BJ (cell line): Measurements from ENCODE around the gene ANKRD44. TPM values are rescaled to one million over a fixed set of nuclear protein-coding genes. Genes with fewer than 3 reads are reported as not detected.

ENCODE experiments used
- CTCF ChIA-PET: fragments of 350-600 bp; formaldehyde crosslinking; extraction: SDS; loops from one replicate; lab custom pipeline; 2021; ENCODE audit warnings: antibody characterized with exemption, inconsistent platforms; lab: Yijun Ruan, JAX
- POLR2A ChIA-PET: fragments of 300-600 bp; sonication (Branson Sonifier 250); formaldehyde crosslinking; extraction: SDS; loops from one replicate; lab custom pipeline; 2021; ENCODE audit warnings: antibody characterized with exemption; lab: Charles Lee
- DNase-seq: peaks from one replicate; pipeline ENCODE4 v3.0.0-alpha.2; 2011; ENCODE audit warnings: low read depth
- H3K27me3 ChIP-seq: 2 replicates; pipeline ENCODE4 v1.6.0; 2011; ENCODE audit warnings: low read length; ENCODE audit not compliant: control insufficient read depth, insufficient read depth
- H3K36me3 ChIP-seq: 2 replicates; pipeline ENCODE4 v1.5.1; 2011; ENCODE audit warnings: low read length; ENCODE audit not compliant: control insufficient read depth, insufficient read depth
- H3K4me3 ChIP-seq: 2 replicates; pipeline ENCODE4 v1.5.1; 2011; ENCODE audit warnings: low read depth, mild to moderate bottlenecking, control low read depth, low read length
- polyA plus RNA-seq: library from polyadenylated mRNA; depleted of rRNA; stranded (reverse); fragments of >200 nt; gene quantifications from 2 replicates; pipeline ENCODE4 v1.2.3, GENCODE V29; 2011
- TF ChIP-seq, protein P1 (sequence below): IDR thresholded peaks from 2 replicates; pipeline ENCODE4 v1.5.1; 2011; ENCODE audit warnings: low read depth, mild to moderate bottlenecking, control low read depth, inconsistent platforms, low read length, moderate library complexity; ENCODE audit not compliant: insufficient read depth

The ANKRD44 gene
- polyA plus RNA-seq, 1 experiment: 12.4 TPM

DNA sequence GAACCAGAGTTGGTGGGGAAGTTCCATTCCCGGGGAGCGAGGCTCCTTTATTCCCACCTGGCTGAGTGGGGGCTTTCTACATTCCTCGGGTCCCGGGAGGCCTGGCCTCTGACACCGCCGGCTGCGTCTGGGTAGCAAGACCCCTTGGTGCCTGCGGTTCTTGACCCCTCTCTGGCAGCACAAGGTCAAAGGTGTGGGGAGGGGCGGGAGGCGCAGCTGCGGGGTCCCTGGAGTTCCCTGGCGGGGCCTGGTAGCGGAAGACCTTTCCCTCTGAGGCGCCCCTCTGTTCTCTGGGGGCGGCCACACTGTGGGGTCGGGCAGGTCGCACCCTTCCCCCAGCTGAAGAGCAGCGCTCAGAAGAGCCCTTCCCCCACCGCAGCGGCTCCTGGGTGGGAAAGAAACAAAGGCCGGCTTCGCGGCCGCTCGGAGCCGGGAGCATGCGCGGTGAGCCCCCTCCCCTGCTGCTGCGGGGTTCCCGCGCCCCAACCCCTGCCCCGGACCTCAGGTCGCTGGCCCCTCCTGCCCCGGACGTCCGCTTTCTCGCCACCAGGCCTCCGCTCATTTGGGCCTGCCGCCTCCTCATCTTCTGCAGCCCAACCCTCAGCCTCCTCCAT lies 146.3 kb downstream of the ANKRD44 start:
- CTCF ChIA-PET: interaction anchor here (0.6 kb wide), 1 partner anchor 221 kb away, joined by 3 read pairs; no protein-coding TSS in a partner anchor
- TF ChIP-seq, protein P1, sequence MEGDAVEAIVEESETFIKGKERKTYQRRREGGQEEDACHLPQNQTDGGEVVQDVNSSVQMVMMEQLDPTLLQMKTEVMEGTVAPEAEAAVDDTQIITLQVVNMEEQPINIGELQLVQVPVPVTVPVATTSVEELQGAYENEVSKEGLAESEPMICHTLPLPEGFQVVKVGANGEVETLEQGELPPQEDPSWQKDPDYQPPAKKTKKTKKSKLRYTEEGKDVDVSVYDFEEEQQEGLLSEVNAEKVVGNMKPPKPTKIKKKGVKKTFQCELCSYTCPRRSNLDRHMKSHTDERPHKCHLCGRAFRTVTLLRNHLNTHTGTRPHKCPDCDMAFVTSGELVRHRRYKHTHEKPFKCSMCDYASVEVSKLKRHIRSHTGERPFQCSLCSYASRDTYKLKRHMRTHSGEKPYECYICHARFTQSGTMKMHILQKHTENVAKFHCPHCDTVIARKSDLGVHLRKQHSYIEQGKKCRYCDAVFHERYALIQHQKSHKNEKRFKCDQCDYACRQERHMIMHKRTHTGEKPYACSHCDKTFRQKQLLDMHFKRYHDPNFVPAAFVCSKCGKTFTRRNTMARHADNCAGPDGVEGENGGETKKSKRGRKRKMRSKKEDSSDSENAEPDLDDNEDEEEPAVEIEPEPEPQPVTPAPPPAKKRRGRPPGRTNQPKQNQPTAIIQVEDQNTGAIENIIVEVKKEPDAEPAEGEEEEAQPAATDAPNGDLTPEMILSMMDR: no peak
- no peaks in the 10 kb centered on the region for H3K36me3 ChIP-seq
- no peak overlapping the region; the same call in 1 of the 2 replicates for H3K4me3 ChIP-seq
- POLR2A ChIA-PET: no interaction called here
- no peaks in the 10 kb centered on the region for H3K27me3 ChIP-seq
- no peak for DNase-seq

DNA sequence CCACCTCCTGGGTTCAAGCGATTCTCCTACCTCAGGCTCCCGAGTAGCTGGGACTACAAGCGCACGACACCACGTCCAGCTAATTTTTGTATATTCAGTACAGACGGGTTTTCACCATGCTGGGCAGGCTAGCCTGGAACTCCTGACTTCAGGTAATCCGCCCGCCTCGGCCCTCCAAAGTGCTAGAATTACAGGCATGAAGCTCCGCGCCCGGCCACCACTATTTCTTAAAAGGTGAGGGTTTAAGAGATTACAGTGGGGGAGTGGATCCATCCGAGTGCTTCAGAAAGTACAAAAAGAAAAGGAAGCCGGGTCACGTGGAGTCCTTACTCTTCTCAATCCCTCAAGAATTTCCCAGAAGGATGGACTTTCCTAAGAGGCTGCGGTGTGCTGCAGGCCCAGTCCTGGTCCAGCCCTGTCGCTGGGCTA lies 146.9 kb downstream of the ANKRD44 start:
- ChIA-PET CTCF (interaction anchor here (0.6 kb wide), 1 partner anchor 222 kb away, joined by 3 read pairs; no protein-coding TSS in a partner anchor), POLR2A (no interaction called here)
- TF ChIP-seq, protein P1: no peak
- H3K36me3 ChIP-seq: no peaks in the 10 kb centered on the region
- H3K4me3 ChIP-seq: no peak overlapping the region
- H3K27me3 ChIP-seq: no peaks in the 10 kb centered on the region
- DNase-seq: no peak

DNA sequence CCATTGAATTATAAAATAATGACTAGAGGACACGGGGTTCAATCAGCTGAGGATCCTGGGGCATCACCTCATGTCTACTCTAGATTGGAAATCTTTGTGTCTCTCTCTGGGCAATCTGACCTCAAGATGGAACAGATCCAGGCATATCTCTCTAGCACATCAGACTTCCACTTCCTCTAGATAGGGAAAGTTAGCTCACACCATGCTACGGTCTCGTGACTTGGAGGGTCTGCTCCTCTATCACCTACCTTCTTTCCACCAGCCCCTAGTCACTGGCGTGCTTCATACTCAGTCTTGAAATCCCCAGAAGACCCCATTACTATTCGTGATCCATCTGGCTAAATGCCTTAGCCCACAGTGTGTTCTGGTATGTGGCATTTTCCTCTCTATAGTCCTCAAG lies 148.8 kb downstream of the ANKRD44 start:
- TF ChIP-seq, protein P1: no peak
- CTCF ChIA-PET: interaction anchor here (0.8 to 1.4 kb wide), 2 partner anchors 11 to 29 kb away, joined by 3 read pairs; no protein-coding TSS in a partner anchor
- POLR2A ChIA-PET: no interaction called here
- Histone ChIP-seq H3K36me3 (no peaks in the 10 kb centered on the region), H3K4me3 (no peak overlapping the region), H3K27me3 (no peaks in the 10 kb centered on the region)
- DNase-seq: no peak

DNA sequence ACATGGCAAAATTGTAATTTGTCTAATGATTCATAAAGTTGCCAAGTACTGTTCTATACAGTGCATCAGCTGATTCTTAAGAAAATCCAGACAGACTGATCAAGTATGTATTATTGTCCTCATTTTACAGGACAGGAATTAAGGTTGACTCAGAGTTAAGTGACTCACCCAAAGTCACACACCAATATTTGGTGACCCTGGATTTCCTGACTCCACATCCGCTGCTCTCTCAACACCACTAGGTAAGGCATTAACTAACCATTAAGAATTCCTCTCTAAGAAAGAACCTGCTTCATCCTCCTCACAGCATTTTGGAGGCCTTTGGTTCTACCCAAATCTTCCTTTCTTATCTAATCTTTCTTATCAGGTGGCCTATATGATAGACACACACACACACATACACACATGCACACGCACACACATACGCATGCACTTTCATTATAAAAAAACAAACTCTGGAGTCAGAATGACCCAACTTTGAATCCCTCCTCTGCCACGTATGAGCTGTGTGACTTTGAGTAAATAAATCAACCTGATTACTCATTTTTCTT lies 150.8 kb downstream of the ANKRD44 start:
- ChIA-PET POLR2A (no interaction called here), CTCF (interaction anchor here (1.5 to 3.0 kb wide), 2 partner anchors 9 to 11 kb away, joined by 3 to 23 read pairs; no protein-coding TSS in a partner anchor)
- H3K27me3 ChIP-seq: no peaks in the 10 kb centered on the region
- DNase-seq: no peak
- H3K4me3 ChIP-seq: no peak overlapping the region
- H3K36me3 ChIP-seq: no peaks in the 10 kb centered on the region
- TF ChIP-seq, protein P1: no peak
